ENCODE results near the gene SORL1.

Gene SORL1

GRCh38 chr11:121429556-121429955 is 22.6 kb upstream of the SORL1 start:
- DNase-seq (ENCODE audit: low spot score): no peak

GRCh38 chr11:121431820-121432526 is 20.1 kb upstream of the SORL1 start:
- no peak for DNase-seq (ENCODE audit: low spot score)

GRCh38 chr11:121435132-121435531 is 17.0 kb upstream of the SORL1 start:
- no peak for DNase-seq (ENCODE audit: low spot score)

- no peak for DNase-seq (ENCODE audit: low spot score)
These were observed 16.3 kb upstream of the SORL1 start for GRCh38 chr11:121435551-121436511.

GRCh38 chr11:121437018-121437685 is 15.0 kb upstream of the SORL1 start:
- DNase-seq (ENCODE audit: low spot score): no peak

GRCh38 chr11:121437686-121438078 is 14.4 kb upstream of the SORL1 start:
- no peak for DNase-seq (ENCODE audit: low spot score)

GRCh38 chr11:121439337-121439736 is 12.8 kb upstream of the SORL1 start:
- no peak for DNase-seq (ENCODE audit: low spot score)

- no peak for DNase-seq (ENCODE audit: low spot score)
These were observed 12.4 kb upstream of the SORL1 start for GRCh38 chr11:121439759-121440158.

GRCh38 chr11:121441521-121441920 is 10.6 kb upstream of the SORL1 start:
- DNase-seq (ENCODE audit: low spot score): no peak

- no peak for DNase-seq (ENCODE audit: low spot score)
These were observed 8.3 kb upstream of the SORL1 start for GRCh38 chr11:121443688-121444275.

- DNase-seq (ENCODE audit: low spot score): no peak
These were observed 7.6 kb upstream of the SORL1 start for GRCh38 chr11:121444526-121444925.

- no peak for DNase-seq (ENCODE audit: low spot score)
These were observed 6.9 kb upstream of the SORL1 start for GRCh38 chr11:121445071-121445768.

- no peak for DNase-seq (ENCODE audit: low spot score)
These were observed 5.4 kb upstream of the SORL1 start for GRCh38 chr11:121446752-121447156.

GRCh38 chr11:121448011-121448410 is 4.1 kb upstream of the SORL1 start:
- DNase-seq (ENCODE audit: low spot score): no peak

- no peak for DNase-seq (ENCODE audit: low spot score)
These were observed 3.6 kb upstream of the SORL1 start for GRCh38 chr11:121448431-121448941.

- no peak for DNase-seq (ENCODE audit: low spot score)
These were observed 3.0 kb upstream of the SORL1 start for GRCh38 chr11:121449123-121449522.

- DNase-seq (ENCODE audit: low spot score): no peak
These were observed 2.5 kb upstream of the SORL1 start for GRCh38 chr11:121449626-121450025.

- no peak for DNase-seq (ENCODE audit: low spot score)
These were observed 1.7 kb upstream of the SORL1 start for GRCh38 chr11:121450401-121450800.

- peak; percentile 68 for DNase-seq (ENCODE audit: low spot score)
These were observed 732 bp upstream of the SORL1 start for GRCh38 chr11:121451178-121451985.

GRCh38 chr11:121452609-121453150 is 566 bp downstream of the SORL1 start, which contains the start of gene SORL1-AS1:
TSS of gene SORL1-AS1 (minus strand) at chr11:121452967.
- peak; percentile 34 for DNase-seq (ENCODE audit: low spot score)
